GM13976 (cell line): ENCODE measurements around the gene PKP4.

ENCODE experiments used
- DNase-seq: peaks from one replicate; pipeline ENCODE4 v3.0.0; 2012; ENCODE audit warnings: low spot score
- in situ Hi-C: fragments of 300-500 bp; cut with MboI; formaldehyde crosslinking; loops from one replicate; pipeline ENCODE4 v1.12.0; 2022; ENCODE audit warnings: low sequenced_read_pairs, mixed read lengths, inconsistent platforms; ENCODE audit not compliant: unreplicated experiment
- TF ChIP-seq, protein P1 (sequence below): IDR thresholded peaks from 2 replicates; pipeline ENCODE4 v1.5.1; 2012; ENCODE audit warnings: borderline replicate concordance, mild to moderate bottlenecking; ENCODE audit not compliant: insufficient read depth; ENCODE audit errors: extremely low read depth, missing control alignments, control extremely low read depth

Gene PKP4

DNA sequence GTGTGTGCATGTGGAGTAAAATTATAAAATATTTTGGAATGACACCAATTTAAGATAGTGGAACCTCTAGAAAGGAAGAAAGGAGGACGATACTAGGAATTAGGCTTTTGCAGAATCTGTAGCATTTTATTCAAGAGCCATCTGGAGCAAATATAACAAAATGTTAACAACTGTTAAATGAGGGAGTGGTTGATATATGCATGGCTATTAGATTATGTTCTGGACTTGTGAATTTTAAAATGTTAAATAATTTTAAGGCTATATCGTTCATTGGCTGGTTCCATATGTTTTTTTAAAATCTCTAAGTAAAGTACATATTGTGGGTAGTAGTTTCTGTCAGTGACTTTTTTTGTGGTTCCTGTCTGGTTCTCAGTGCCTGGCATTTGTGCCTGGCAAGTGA is 123.2 kb downstream of the PKP4 start:
- TF ChIP-seq, protein P1, sequence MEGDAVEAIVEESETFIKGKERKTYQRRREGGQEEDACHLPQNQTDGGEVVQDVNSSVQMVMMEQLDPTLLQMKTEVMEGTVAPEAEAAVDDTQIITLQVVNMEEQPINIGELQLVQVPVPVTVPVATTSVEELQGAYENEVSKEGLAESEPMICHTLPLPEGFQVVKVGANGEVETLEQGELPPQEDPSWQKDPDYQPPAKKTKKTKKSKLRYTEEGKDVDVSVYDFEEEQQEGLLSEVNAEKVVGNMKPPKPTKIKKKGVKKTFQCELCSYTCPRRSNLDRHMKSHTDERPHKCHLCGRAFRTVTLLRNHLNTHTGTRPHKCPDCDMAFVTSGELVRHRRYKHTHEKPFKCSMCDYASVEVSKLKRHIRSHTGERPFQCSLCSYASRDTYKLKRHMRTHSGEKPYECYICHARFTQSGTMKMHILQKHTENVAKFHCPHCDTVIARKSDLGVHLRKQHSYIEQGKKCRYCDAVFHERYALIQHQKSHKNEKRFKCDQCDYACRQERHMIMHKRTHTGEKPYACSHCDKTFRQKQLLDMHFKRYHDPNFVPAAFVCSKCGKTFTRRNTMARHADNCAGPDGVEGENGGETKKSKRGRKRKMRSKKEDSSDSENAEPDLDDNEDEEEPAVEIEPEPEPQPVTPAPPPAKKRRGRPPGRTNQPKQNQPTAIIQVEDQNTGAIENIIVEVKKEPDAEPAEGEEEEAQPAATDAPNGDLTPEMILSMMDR, result no peak
- in situ Hi-C loops, result no loop called here
- no peak for DNase-seq

DNA sequence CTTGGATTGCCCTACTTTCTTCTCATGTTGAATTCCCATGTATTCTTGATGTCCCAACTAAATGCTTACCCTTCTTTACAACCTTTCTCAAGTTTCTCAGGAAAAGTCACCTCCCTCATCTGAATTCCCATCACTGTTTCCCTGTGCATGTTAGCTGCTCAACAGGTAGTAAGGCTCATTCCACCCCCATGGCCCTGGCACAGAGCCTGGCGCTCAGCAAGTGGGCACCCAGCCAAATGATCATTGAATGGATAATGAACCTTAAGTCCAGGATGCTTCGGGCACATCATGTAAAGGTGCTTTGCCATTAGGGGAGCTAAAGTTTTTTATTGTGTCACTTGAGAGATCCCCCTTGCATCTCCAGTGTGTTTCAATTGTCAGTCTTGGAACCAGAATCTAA is 124.0 kb downstream of the PKP4 start:
- in situ Hi-C loops, result no loop called here
- TF ChIP-seq, protein P1, result no peak
- DNase-seq, result no peak

GRCh38 chr2:158582670-158583069 is 125.9 kb downstream of the PKP4 start:
- in situ Hi-C loops, result no loop called here
- DNase-seq, result no peak
- TF ChIP-seq, protein P1, result no peak

- in situ Hi-C loops, result no loop called here
- TF ChIP-seq, protein P1, result no peak
- DNase-seq, result no peak
Measured at GRCh38 chr2:158583923-158584322, 127.2 kb downstream of the PKP4 start.

DNA sequence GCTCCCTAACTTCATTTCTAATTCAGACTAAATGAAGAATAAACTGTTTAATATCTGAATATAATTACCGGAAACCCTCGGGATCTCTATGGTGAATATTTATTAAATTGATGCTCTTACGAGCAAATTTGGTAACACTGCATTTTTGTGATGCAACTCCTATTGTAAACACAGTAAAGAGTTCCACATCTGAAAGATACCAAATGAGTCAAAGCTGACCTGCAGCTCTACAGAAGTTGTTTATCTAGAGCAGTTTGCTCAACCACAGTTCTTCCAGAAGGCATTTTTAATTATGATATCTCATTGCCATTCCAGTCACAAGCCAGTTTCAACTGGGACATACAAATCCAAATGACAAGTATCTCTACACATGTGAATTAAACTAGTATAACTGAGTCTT is 129.7 kb downstream of the PKP4 start:
- TF ChIP-seq, protein P1, result no peak
- in situ Hi-C loops, result no loop called here
- DNase-seq, result no peak

GRCh38 chr2:158589303-158589702 is 132.6 kb downstream of the PKP4 start:
- in situ Hi-C loops, result no loop called here
- no peak for DNase-seq
- TF ChIP-seq, protein P1, result no peak
